ENCODE results near the gene TSC2.
"Not testable (repeated sequence)": the region's sequence is repeated elsewhere in the genome, so short reads cannot be mapped to it uniquely, and the experiment has no call there.

Gene TSC2

DNA sequence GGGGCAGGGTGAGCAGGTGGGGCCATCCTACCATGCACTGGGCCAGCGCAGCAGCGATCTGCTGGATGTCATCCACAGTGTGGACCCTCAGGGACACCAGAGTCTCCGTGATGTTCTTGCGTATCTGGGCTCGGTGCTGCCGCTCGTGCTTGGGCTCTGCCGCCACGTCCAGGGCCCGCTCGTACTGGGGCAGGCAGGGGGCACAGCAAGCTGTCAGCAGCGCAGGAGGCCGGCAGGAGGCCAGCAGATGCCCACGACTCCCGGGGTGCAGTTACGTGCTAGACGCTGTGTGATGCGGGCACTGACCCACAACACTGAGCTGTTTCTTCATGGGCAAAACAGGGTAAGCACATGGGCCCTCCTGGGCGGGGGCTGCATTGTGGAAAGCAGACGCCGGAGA lies 57.5 kb downstream of the TSC2 start:
- not testable (repeated sequence) for DNase-seq (ENCODE audit: low read depth in 2 of 2)

DNA sequence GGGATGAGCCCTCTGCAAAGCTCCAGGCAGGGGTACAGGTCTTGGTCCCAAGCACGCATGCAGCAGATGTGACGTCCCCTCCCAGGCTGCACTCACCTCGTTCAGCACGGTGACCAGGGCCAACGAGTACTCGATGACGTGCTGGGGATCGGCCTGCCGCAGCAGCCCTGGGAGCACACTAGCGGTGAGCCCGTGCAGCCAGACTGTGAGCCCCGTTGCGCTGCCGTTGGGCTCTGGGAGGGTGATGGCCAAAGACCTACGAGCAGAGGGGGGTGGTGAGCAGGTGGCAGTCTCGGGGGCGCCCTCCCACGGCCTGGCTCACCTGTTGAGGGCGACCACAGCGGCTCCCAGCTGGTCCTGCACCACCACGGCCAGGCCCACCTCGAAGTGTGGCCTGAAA lies 58.0 kb downstream of the TSC2 start:
- not testable (repeated sequence) for DNase-seq (ENCODE audit: low read depth in 2 of 2)

DNA sequence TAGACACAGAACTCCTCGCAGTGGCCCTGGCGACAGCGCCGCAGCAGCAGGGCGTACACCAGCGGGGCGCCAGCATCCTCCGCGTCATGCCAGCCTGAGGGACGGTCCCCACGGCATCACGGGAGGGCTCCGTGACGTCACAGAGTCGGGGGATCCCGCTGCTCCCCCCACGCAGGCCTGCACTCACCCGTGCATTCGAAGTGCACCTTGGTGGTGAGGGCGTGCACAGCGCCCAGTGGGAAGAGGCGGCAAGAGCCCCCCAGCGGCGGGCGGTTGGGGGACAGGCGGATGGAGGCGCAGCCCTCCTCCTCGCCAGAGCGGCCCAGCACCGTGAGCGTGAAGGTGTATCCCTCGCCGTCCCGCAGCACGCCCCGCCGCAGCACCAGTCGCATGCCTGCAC lies 58.4 kb downstream of the TSC2 start:
- DNase-seq (ENCODE audit: low read depth in 2 of 2), result not testable (repeated sequence)

DNA sequence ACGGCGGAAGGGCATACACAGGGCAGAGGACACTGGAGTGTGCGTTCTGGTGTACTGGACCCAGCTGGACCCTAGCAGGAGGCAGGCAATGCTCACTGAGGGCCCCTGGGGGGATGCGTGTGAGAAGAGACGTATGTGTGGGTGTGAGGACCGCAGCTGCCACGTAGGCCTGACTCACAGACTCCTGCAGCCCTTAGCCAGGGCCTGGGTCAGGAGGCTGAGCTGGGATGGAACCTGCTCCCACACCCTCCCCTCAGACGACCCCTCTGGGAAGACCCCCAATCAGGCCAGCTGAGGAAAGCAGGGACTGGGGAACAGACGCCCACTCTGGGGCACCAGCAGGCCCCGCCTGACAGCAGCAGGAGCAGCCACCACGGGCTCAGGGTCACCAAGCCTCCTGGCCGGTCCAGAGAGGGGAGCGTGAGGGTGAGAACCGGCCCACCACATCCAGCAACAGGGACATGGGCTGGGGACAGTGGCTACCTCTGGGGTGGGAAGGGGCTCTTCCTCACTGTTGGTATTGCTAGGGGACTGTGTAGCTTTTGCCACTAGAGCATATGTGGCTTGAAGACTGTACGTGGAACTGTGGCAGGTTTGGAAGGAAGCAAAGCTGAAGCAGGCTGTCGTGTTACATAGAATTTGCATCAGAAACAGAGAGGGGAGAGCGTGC lies 59.5 kb downstream of the TSC2 start:
- DNase-seq (ENCODE audit: low read depth in 2 of 2), result not testable (repeated sequence)

DNA sequence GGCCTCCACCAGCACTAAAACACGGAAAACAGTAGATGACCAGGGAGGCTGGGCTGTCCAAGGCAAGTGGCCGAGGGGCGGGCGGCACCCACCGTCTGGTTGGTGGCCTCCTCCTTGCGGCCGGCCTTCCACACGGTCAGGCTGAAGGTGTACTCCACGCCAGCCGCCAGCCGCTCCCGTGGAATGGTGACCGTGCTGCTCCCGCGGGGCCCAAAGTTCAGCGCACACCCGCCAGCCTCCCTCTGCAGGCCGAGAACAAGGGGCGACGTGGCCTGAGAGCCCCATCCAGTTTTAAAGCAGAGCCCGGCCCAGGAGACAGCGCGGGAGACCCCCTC lies 60.0 kb downstream of the TSC2 start:
- not testable (repeated sequence) for DNase-seq (ENCODE audit: low read depth in 2 of 2)

DNA sequence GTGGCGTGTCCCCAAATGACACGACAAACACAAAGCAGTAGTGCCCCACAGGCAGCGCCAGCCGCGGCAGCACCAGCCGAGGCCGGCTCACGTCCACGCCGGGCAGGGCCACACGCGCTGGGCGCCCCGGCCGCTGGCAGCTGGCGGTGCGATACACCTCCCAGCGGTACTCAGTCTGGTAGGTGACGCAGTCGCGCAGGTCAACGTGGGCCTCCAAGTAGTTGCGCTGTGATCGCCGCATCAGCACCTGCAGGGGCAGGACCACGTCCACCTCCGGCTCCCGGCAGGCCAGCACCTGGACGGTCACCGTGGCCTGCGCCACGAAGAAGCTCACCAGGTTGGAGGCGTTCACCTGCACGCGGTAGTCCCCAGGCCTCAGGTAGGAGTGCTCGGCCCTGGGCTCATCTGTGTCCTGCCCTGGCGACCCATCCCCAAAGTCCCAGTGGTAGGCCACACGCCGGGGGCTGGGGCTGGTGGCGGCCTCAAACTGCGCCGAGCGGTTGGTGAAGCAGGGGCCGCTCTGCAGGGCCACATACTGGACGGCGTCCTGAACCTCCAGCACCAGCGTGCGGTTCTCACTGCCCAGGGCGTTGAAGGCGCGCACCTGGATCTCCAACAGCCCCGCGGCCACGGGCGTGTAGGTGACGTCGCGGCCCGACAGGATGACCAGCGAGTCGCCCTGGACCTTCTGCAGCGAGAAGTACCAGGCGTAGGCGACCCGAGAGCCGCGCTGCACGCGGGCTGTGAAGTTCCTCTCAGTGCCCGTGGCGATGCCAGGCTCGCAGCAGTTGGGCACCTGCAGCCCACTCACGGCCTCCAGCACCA lies 60.9 kb downstream of the TSC2 start:
- DNase-seq (ENCODE audit: low read depth in 2 of 2), result not testable (repeated sequence)

DNA sequence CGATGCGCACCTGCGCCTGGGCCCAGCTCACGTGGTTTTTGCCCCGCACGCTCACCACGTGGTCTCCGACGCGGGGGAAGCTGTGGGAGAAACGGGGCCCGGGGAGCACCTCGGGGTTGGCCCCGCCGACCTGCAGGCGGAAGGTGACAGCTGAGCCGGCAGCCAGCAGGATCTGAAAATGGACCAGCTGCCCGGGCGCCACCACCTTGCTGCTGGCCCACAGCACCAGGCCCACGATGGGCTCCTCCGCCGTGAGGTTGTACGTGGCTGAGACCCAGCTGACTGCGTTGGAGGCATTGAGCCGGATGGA lies 61.4 kb downstream of the TSC2 start:
- not testable (repeated sequence) for DNase-seq (ENCODE audit: low read depth in 2 of 2)

DNA sequence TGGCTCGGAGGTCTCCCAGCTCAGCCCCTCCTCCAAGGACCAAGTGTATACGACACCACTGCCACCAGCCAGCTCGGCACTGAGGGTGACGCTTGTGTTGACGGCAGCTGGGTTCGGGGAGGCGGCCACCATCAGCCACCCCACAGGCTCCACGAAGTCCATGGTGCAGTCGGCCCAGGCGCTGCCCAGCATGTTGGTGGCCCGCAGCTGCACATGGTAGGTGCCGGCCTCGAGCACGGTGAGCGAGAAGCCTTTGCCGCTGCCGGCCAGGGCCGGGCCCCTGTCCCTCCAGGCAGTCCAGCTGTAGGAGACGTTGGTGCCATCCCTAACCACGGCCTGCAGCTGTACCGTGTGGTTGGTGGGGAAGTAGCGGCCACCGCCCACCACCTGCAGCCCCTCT lies 62.1 kb downstream of the TSC2 start:
- not testable (repeated sequence) for DNase-seq (ENCODE audit: low read depth in 2 of 2)

DNA sequence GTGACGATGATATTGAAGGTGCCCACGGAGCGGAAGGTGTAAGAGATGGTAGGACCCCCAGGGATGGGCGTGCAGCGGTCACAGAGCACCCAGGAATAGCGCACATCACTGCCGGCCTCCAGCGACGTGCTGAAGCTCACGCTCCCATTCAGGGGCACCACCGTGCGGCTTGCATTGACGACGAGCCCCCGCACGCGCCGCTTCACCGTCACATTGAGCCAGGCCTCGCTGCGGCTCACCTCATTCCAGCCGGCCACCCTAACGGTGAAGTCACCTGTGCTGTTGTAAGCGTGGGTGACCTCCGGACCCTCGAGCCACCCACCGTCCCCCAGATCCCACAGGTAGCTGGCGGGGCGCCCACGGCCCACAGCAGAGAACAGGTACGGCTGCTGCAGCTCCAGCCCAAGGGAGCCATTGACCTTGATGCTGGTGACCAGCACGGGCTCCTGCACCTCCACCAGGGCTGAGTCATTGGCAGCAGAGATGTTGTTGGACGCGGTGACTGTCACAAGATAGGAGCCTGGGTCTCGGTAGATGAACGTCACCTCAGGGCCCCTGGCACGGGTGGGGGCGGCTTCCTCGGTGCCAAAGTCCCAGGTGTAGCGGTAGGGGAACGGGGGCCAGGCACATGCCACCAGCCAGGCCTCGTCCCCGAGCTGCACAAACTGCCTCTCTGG lies 62.7 kb downstream of the TSC2 start:
- DNase-seq (ENCODE audit: low read depth in 2 of 2), result not testable (repeated sequence)

DNA sequence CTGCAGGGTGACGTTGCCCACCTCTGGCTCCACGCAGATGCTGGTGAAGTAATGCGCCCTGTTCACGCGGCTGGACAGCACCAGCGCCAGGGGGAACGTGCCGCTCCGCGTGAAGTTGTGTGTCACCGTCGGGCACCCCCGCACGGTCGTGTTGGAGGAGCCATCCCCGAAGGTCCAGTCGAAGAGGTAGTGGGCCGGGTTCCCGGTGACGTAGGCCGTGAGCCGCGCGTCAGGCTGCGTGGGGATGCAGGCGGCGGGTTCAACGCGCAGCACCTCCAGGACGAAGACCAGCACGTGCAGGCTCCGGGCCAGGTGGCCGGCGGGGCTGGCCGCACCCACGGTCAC lies 63.2 kb downstream of the TSC2 start:
- not testable (repeated sequence) for DNase-seq (ENCODE audit: low read depth in 2 of 2)

DNA sequence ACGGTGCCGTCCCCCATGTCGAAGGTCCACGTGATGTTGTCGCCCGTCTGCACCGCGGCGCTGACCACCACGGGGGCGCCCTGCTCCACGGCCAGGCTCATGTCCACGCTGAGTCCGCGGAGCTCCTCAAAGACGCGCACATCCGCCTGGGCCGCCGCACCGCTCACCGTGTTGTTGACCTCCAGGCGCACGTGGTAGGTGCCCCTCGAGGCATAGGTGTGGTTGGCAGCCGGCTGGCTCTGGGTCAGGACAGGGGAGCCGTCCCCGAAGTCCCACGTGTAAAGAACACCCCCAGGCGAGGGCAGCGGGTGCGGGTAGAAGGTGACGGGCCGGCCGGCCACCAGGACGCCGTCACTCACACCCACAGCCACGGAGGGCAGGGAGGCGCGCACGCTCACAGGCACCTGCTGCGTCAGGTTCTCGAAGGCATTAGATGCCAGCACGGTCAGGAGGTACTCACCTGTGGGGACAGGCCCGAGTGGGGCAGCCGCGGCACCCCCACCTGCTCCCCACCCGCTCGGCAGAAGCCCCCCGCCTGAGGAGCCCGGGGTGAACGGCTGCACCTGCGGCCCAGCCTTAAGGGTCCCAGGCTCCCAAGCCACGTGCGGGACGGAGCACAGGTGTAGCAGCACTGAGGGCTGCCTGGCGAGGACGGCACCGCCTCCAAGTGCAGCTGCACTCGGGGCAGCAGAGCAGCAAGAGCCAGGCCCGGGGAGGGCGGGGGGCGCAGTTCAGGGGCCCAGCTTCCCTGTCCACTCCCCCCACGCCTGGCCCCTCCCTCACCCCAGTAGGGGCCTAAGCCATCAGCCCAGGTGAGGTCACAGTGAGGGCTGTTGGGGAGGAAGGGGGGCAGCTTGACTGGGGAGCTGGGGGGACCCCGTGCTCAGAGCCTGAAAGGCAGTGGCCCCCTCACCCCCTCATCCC lies 63.9 kb downstream of the TSC2 start:
- not testable (repeated sequence) for DNase-seq (ENCODE audit: low read depth in 2 of 2)

DNA sequence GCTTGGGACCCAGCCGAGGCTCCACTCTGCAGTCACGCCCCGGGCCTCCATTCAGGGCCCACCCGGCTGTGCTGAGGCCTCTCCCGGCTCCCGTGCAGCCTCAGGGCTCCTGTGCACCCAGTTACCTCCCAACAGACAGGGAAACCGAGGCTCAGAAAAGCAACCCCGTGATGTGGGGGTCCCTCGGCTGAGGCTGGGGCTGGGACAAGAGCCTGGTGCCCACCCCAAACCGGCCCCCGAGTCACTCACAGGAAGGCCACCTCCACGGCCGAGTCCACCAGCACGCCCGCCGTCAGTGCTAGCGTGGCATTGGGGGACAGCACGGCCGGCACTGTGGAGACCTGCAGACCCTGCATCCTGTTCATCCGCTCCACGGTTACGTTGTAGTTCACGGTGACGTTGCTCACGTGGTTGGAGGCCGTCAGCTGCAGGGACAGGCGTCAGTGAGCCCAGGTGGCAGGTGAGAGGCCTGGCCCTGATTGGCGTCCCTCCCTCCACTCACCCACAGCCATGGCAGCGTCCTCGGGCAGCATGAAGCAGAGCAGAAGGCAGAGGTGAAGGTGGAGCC lies 64.8 kb downstream of the TSC2 start:
- DNase-seq (ENCODE audit: low read depth in 2 of 2), result not testable (repeated sequence)

DNA sequence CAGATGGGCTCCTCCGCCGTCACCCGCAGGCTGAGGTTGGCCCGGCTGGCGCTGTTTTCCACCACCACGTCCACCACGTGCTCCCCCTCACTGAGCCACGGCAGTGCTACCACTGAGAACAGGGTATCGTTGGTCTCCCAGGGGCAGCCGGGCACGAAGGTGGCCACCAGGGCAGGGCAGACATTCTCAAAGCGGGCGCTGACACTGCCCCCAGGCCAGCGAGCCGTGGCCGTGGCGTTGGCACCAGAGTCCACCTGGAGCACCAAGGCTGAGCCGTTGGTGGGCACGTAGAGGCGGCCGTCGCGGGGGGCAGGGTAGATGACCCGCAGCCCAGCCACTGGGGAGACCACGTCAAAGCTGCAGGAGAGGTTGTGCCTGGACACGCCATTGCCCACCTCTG lies 66.4 kb downstream of the TSC2 start:
- not testable (repeated sequence) for DNase-seq (ENCODE audit: low read depth in 2 of 2)

DNA sequence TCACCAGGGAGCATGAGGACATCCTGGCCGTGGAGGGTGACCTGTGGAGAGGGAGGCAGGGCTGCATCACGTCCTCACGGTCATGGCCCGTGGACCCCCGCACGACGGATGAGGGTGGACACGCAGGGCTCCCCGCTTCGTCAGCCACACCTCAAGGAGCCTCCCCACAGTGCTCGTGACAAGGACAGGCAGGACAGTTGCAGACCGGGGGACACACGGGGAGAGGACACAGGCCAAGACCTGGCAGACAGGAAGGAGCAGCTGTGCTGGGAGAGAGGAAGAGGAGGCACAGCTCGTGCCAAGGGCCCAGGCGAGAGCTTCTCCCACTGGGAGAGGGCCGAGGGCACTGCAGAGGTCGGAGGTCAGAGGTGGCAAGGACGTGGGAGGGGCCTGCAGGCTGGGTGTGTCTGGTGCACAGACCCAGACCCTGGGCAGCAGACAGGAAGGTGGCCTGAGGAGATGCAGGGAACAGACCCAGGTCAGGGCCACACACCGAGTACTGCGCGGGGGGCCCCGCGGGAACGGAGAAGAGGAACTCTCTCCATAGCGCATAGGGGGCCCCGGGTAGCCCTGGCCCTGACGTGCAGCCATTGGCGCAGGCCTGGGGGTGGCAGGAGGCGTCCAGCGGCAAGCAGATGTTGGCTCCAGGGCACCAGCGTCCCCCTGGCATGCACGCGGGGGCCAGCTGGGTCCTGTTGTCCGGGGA lies 67.3 kb downstream of the TSC2 start:
- DNase-seq (ENCODE audit: low read depth in 2 of 2), result not testable (repeated sequence)

DNA sequence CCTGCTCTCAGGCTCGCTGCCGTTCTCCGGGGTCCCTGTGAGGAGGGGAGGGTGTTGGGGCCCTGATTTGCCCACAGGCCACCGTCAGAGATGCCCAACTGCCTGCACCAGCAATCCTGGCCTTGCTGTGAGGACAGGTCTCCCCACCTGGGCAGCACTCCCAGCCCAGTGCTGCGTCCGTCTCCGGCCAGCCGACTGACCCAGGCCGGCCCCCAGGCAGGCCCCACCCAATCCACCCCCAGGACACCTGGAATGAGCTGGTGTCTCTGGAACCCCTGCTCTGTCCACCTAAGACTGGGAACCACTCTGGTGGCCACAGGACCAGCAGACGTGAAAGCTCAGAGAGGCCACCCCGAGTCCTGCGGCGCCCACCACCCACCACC lies 67.8 kb downstream of the TSC2 start:
- DNase-seq (ENCODE audit: low read depth in 2 of 2), result no peak

DNA sequence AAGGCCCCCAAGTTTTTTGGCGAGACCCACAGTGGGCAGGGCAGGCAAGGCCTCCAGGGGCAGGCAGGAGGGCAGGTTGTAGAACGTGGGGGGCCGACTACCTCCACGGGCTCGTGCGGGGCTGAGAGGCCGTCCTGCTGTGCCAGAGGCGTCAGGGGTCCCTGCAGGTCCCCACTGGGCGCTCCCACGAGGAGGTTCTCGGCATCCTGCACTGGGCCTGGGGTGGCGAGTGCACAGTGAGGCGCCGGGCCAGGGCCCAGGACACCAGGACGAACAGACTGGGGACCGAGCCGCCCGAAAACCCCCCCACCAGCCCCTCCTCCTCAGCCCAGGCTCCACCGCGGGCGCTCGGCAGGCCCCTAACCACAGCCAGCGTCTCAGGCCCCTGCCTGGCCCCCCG lies 68.6 kb downstream of the TSC2 start:
- not testable (repeated sequence) for DNase-seq (ENCODE audit: low read depth in 2 of 2)

DNA sequence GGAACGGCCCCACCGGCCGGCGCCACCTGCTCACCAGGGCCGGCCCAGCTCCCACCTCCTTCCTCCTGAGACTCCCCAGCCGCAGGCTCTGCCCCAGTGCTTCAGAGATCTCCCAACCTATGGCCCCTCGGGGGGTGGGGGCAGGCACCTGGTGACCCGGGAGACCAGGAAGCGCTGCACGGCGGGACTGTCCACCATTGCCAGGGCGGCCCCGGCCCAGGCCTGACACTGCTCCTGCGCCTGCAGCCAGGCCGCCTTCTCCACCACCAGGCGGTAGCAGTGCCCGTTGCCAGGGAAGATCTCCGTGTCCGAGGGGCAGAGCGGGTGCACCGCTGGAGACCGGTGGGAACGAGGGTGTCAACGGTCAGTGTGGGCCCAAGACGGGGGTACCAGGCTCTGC lies 69.6 kb downstream of the TSC2 start:
- DNase-seq (ENCODE audit: low read depth in 2 of 2), result not testable (repeated sequence)

DNA sequence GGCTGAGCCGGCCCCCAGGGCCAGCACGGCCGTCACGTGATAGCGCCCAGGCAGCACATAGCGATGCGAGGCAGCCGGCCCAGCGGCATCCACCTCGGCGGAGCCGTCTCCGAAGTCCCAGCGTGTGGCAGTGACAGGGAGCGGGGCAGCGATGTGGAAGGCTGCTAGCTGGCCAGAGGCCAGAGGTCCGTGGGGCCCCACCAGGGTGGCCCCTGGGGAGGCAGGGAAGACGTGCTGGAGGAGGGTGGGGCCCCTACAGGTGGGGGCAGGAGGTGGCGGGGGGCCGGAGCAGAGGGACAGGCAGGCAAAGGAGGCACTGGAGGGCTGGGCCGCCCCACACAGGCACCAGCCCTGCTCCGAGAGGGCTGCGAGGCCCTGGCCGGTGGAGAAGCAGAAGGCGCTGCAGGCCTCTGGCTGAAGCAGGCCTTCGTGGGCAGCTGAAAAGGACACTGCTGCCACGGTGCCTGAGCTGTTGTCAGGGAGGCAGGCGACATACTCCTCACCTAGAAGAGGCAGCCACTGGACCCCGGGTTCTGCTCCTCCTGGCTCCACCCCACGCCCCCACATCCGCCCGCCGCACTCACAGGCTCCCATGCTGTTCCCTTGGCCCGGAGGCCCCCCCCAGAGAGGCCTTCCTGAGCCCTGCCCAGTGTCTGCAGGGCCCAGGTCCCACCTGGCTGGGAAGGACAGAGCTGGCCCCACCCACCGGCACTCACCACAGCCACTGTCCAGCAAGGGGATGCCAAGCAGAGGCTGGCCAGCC lies 70.4 kb downstream of the TSC2 start:
- not testable (repeated sequence) for DNase-seq (ENCODE audit: low read depth in 2 of 2)

DNA sequence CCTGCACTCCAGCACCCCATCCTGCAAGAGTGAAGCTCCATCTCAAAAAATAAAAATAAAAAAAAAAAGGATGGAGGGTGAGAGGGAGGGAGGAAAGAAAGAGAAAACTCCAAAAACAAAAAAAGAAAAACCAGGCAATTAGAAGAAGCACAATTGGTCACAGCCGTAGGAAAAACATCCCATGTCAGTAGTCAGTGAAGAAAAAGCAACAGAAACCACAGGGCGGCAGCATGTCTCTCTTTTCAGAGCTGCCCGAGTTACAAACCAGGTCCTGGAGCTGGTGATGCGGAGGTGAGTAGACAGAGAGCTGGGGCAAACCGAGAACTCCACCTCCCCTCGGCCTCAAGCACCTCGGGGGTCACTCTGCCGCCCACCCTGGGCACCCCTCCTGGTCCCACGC lies 73.5 kb downstream of the TSC2 start:
- DNase-seq (ENCODE audit: low read depth in 2 of 2), result not testable (repeated sequence)

DNA sequence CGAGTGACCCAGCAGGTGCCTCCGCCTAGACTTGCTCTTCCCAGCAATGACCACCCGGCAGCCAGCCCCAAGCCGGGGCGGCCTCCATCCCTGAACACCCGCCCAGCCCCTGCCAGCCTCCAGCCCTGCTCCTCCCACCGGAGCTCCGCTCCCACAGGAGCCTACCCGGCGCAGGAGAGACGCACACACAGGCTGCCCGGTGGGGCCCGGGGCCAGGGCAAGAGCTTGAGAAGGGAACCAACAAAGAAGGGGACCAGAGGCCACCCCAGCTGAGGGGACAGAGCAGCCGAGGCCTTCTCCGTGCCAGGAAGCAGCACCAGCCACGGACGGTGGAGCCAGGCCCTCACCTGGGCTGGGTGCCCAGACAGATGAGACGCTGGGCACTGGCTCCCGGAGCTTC lies 74.1 kb downstream of the TSC2 start:
- no peak for DNase-seq (ENCODE audit: low read depth in 2 of 2)

Measured in activated CD4-positive, alpha-beta T cell treated with anti-CD3 and anti-CD28 coated beads for 24 hours (primary cell).